HEK293 (cell line): Measurements from ENCODE around the gene LDLRAD2.

Source experiments
- CTCF ChIA-PET: fragments of 350-600 bp; formaldehyde crosslinking; extraction: SDS; loops from one replicate; lab custom pipeline; 2021; ENCODE audit warnings: antibody characterized with exemption; lab: Yijun Ruan, JAX
- POLR2A ChIA-PET: fragments of 300-600 bp; formaldehyde crosslinking; extraction: SDS; loops from one replicate; lab custom pipeline; 2020; ENCODE audit warnings: antibody characterized with exemption, inconsistent platforms; lab: Yijun Ruan, JAX
- H3K27ac ChIP-seq: fragments of 200-500 bp; sonication (Bioruptor generic); 2 replicates; pipeline ENCODE4 v1.5.1; 2014; ENCODE audit warnings: low read depth, low read length, control low read depth, inconsistent platforms; ENCODE audit errors: extremely low read depth
- H3K36me3 ChIP-seq, 2 experiments: fragments of 200-500 bp in 1 of 2; sonication (Bioruptor generic) in 1 of 2; 1 replicate in 1 of 2; 2 replicates in 1 of 2; pipeline ENCODE4 v1.5.1; 2014 to 2017; ENCODE audit warnings: inconsistent platforms in 2 of 2, low read length in 2 of 2; ENCODE audit not compliant: control insufficient read depth in 2 of 2, insufficient read depth in 1 of 2
- H3K4me1 ChIP-seq: fragments of 200-500 bp; sonication (Bioruptor generic); 2 replicates; pipeline ENCODE4 v1.5.1; 2014; ENCODE audit warnings: mild to moderate bottlenecking, low read length, inconsistent platforms; ENCODE audit not compliant: control insufficient read depth, insufficient read depth
- H3K4me3 ChIP-seq: 2 replicates; pipeline ENCODE4 v1.5.1; 2011; ENCODE audit warnings: low read depth, mild to moderate bottlenecking, control low read depth, low read length, moderate library complexity
- H3K9me3 ChIP-seq: fragments of 200-500 bp; sonication (Bioruptor generic); 2 replicates; pipeline ENCODE4 v1.5.1; 2014; ENCODE audit warnings: low read depth, low read length, inconsistent platforms; ENCODE audit not compliant: control insufficient read depth, insufficient read depth
- EGR2 ChIP-seq: fragments of 450-650 bp; formaldehyde crosslinking; IDR thresholded peaks from 2 replicates; pipeline ENCODE4 v1.5.1; 2016; ENCODE audit warnings: low read depth, missing biosample characterization, missing genetic modification characterization
- KLF8 ChIP-seq: fragments of 450-650 bp; formaldehyde crosslinking; IDR thresholded peaks from 2 replicates; pipeline ENCODE4 v1.5.1; 2016; ENCODE audit warnings: missing biosample characterization, missing genetic modification characterization
- MZF1 ChIP-seq: fragments of 450-650 bp; formaldehyde crosslinking; IDR thresholded peaks from 2 replicates; pipeline ENCODE4 v1.5.1; 2017; ENCODE audit warnings: missing biosample characterization, missing genetic modification characterization, borderline replicate concordance
- SP3 ChIP-seq: fragments of 450-650 bp; formaldehyde crosslinking; IDR thresholded peaks from 2 replicates; pipeline ENCODE4 v1.5.1; 2016; ENCODE audit warnings: missing biosample characterization, missing genetic modification characterization
- ZBTB17 ChIP-seq: fragments of 450-650 bp; formaldehyde crosslinking; IDR thresholded peaks from 2 replicates; pipeline ENCODE4 v1.5.1; 2016; ENCODE audit warnings: missing biosample characterization, missing genetic modification characterization
- ZBTB7A ChIP-seq: fragments of 450-650 bp; formaldehyde crosslinking; IDR thresholded peaks from 2 replicates; pipeline ENCODE4 v1.5.1; 2016; ENCODE audit warnings: low read depth, missing biosample characterization, missing genetic modification characterization
- ZEB2 ChIP-seq: fragments of 450-650 bp; formaldehyde crosslinking; IDR thresholded peaks from 2 replicates; pipeline ENCODE4 v1.5.1; 2016; ENCODE audit warnings: missing biosample characterization, missing genetic modification characterization
- ZIC2 ChIP-seq: fragments of 450-650 bp; formaldehyde crosslinking; IDR thresholded peaks from 2 replicates; pipeline ENCODE4 v1.5.1; 2016; ENCODE audit warnings: missing biosample characterization, missing genetic modification characterization
- ZNF10 ChIP-seq: fragments of 450-650 bp; formaldehyde crosslinking; IDR thresholded peaks from 2 replicates; pipeline ENCODE4 v1.5.1; 2017; ENCODE audit warnings: missing biosample characterization, missing genetic modification characterization
- ZNF112 ChIP-seq: fragments of 450-650 bp; formaldehyde crosslinking; IDR thresholded peaks from 2 replicates; pipeline ENCODE4 v1.5.0; 2017; ENCODE audit warnings: missing biosample characterization, missing genetic modification characterization
- ZNF221 ChIP-seq: fragments of 450-650 bp; formaldehyde crosslinking; IDR thresholded peaks from 2 replicates; pipeline ENCODE4 v1.5.1; 2017; ENCODE audit warnings: missing biosample characterization, missing genetic modification characterization, borderline replicate concordance
- ZNF335 ChIP-seq: fragments of 450-650 bp; formaldehyde crosslinking; conservative IDR thresholded peaks from 2 replicates; pipeline ENCODE4 v1.5.1; 2016; ENCODE audit warnings: missing biosample characterization, missing genetic modification characterization
- ZNF433 ChIP-seq: fragments of 450-650 bp; formaldehyde crosslinking; IDR thresholded peaks from 2 replicates; pipeline ENCODE4 v1.5.1; 2016; ENCODE audit warnings: missing biosample characterization, missing genetic modification characterization, low read depth
- ZNF585B ChIP-seq: fragments of 450-650 bp; formaldehyde crosslinking; IDR thresholded peaks from 2 replicates; pipeline ENCODE4 v1.5.1; 2016; ENCODE audit warnings: missing biosample characterization, missing genetic modification characterization
- ZNF76 ChIP-seq: fragments of 450-650 bp; formaldehyde crosslinking; IDR thresholded peaks from 2 replicates; pipeline ENCODE4; 2016; ENCODE audit warnings: low read depth, missing biosample characterization, missing genetic modification characterization, borderline replicate concordance
- TF ChIP-seq, protein P1 (sequence below): fragments of 450-650 bp; formaldehyde crosslinking; IDR thresholded peaks from 2 replicates; pipeline ENCODE4 v1.5.1; 2016; ENCODE audit warnings: missing biosample characterization, missing genetic modification characterization
- TF ChIP-seq, protein P2 (sequence below): fragments of 450-650 bp; formaldehyde crosslinking; IDR thresholded peaks from 2 replicates; pipeline ENCODE4 v1.5.1; 2016; ENCODE audit warnings: missing biosample characterization, missing genetic modification characterization
- TF ChIP-seq, protein P3 (sequence below): fragments of 450-650 bp; formaldehyde crosslinking; IDR thresholded peaks from 2 replicates; pipeline ENCODE4 v1.5.1; 2016; ENCODE audit warnings: missing biosample characterization, missing genetic modification characterization
- TF ChIP-seq, protein P4 (sequence below): fragments of 450-650 bp; IDR thresholded peaks from 2 replicates; pipeline ENCODE4 v1.5.1; 2018; ENCODE audit warnings: missing biosample characterization, mild to moderate bottlenecking, missing genetic modification characterization
- TF ChIP-seq, protein P5 (sequence below): fragments of 450-650 bp; formaldehyde crosslinking; IDR thresholded peaks from 2 replicates; pipeline ENCODE4 v1.5.1; 2016; ENCODE audit warnings: missing biosample characterization, missing genetic modification characterization
- TF ChIP-seq, protein P6 (sequence below): fragments of 450-650 bp; formaldehyde crosslinking; IDR thresholded peaks from 2 replicates; pipeline ENCODE4 v1.5.1; 2016; ENCODE audit warnings: missing biosample characterization, missing genetic modification characterization
- TF ChIP-seq, protein P7 (sequence below): fragments of 450-650 bp; formaldehyde crosslinking; IDR thresholded peaks from 2 replicates; pipeline ENCODE4 v1.5.1; 2016; ENCODE audit warnings: missing biosample characterization, missing genetic modification characterization

Gene LDLRAD2

DNA sequence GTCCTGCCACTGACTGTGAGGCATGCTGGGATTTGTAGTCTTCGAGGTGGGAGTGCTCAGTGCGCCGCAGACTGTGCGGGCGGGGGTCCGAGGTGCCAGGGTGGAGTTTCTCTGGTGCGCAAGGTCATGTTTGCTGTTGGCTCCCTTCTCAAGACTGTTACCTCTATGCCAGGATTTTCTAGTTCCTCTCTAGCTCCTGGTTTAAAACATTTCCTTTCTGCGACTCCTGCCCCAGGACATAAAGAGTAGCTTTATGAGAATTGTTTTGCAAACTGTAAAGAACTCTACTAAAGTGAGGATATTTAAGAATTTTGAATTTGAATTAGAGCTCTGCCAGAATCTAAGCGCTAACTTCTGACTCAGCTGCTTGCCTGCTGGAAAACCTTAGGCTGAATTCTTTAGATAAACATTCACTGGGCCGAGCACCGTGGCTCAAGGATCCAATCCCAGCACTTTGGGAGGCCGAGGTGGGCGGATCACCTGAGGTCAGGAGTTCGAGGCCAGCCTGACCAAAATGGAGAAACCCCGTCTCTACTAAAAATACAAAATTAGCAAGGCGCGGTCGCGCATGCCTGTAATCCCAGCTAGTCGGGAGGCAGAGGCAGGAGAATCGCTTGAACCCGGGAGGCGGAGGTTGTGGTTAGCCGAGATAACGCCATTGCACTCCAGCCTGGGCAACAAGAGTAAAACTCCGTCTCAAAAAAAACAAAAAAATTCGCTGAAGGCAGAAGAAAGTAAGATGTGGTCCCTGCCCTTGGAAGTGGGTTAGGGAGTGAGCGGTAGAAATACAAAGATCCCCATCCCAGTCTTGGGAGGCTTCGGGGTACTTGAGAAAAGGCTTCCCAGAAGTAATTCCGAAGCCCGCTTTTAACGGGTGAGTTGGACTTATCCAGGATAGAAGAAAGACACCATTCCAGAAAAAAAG lies 28.1 kb upstream of the LDLRAD2 start:
- Histone ChIP-seq H3K4me1 (no peaks in the 10 kb centered on the region), H3K27ac (peak overlapping the region; percentile 91), H3K4me3 (peak overlapping the region; percentile 97), H3K36me3 (no peaks in the 10 kb centered on the region), H3K9me3 (no peaks in the 10 kb centered on the region)
- POLR2A ChIA-PET = no interaction called here
- CTCF ChIA-PET = no interaction called here
- no peak for TF ChIP-seq ZNF112 (tag by site-specific recombination)
- TF ChIP-seq, protein P1, sequence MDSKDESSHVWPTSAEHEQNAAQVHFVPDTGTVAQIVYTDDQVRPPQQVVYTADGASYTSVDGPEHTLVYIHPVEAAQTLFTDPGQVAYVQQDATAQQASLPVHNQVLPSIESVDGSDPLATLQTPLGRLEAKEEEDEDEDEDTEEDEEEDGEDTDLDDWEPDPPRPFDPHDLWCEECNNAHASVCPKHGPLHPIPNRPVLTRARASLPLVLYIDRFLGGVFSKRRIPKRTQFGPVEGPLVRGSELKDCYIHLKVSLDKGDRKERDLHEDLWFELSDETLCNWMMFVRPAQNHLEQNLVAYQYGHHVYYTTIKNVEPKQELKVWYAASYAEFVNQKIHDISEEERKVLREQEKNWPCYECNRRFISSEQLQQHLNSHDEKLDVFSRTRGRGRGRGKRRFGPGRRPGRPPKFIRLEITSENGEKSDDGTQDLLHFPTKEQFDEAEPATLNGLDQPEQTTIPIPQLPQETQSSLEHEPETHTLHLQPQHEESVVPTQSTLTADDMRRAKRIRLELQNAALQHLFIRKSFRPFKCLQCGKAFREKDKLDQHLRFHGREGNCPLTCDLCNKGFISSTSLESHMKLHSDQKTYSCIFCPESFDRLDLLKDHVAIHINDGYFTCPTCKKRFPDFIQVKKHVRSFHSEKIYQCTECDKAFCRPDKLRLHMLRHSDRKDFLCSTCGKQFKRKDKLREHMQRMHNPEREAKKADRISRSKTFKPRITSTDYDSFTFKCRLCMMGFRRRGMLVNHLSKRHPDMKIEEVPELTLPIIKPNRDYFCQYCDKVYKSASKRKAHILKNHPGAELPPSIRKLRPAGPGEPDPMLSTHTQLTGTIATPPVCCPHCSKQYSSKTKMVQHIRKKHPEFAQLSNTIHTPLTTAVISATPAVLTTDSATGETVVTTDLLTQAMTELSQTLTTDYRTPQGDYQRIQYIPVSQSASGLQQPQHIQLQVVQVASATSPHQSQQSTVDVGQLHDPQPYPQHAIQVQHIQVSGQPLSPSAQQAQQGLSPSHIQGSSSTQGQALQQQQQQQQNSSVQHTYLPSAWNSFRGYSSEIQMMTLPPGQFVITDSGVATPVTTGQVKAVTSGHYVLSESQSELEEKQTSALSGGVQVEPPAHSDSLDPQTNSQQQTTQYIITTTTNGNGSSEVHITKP (tag by site-specific recombination) = peak; percentile 17
- no peak for TF ChIP-seq ZNF10
- TF ChIP-seq, protein P2, sequence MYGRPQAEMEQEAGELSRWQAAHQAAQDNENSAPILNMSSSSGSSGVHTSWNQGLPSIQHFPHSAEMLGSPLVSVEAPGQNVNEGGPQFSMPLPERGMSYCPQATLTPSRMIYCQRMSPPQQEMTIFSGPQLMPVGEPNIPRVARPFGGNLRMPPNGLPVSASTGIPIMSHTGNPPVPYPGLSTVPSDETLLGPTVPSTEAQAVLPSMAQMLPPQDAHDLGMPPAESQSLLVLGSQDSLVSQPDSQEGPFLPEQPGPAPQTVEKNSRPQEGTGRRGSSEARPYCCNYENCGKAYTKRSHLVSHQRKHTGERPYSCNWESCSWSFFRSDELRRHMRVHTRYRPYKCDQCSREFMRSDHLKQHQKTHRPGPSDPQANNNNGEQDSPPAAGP (tag by site-specific recombination) = 0 out of 2 replicates have a peak, but pooled peaks have one; percentile 3
- TF ChIP-seq ZNF585B (tag by site-specific recombination) = no peak
- TF ChIP-seq, protein P3, sequence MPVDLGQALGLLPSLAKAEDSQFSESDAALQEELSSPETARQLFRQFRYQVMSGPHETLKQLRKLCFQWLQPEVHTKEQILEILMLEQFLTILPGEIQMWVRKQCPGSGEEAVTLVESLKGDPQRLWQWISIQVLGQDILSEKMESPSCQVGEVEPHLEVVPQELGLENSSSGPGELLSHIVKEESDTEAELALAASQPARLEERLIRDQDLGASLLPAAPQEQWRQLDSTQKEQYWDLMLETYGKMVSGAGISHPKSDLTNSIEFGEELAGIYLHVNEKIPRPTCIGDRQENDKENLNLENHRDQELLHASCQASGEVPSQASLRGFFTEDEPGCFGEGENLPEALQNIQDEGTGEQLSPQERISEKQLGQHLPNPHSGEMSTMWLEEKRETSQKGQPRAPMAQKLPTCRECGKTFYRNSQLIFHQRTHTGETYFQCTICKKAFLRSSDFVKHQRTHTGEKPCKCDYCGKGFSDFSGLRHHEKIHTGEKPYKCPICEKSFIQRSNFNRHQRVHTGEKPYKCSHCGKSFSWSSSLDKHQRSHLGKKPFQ (tag by site-specific recombination) = peak; percentile 80; the same call in 1 of the 2 replicates
- TF ChIP-seq, protein P4, sequence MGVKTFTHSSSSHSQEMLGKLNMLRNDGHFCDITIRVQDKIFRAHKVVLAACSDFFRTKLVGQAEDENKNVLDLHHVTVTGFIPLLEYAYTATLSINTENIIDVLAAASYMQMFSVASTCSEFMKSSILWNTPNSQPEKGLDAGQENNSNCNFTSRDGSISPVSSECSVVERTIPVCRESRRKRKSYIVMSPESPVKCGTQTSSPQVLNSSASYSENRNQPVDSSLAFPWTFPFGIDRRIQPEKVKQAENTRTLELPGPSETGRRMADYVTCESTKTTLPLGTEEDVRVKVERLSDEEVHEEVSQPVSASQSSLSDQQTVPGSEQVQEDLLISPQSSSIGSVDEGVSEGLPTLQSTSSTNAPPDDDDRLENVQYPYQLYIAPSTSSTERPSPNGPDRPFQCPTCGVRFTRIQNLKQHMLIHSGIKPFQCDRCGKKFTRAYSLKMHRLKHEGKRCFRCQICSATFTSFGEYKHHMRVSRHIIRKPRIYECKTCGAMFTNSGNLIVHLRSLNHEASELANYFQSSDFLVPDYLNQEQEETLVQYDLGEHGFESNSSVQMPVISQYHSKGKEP = 0 out of 2 replicates have a peak, but pooled peaks have one; percentile 3
- TF ChIP-seq, protein P5, sequence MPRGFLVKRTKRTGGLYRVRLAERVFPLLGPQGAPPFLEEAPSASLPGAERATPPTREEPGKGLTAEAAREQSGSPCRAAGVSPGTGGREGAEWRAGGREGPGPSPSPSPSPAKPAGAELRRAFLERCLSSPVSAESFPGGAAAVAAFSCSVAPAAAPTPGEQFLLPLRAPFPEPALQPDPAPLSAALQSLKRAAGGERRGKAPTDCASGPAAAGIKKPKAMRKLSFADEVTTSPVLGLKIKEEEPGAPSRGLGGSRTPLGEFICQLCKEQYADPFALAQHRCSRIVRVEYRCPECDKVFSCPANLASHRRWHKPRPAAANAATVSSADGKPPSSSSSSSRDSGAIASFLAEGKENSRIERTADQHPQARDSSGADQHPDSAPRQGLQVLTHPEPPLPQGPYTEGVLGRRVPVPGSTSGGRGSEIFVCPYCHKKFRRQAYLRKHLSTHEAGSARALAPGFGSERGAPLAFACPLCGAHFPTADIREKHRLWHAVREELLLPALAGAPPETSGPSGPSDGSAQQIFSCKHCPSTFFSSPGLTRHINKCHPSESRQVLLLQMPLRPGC (tag by site-specific recombination) = no peak
- TF ChIP-seq ZBTB7A (tag by site-specific recombination) = no peak
- 0 out of 2 replicates have a peak, but pooled peaks have one; percentile 10 for TF ChIP-seq ZEB2 (tag by site-specific recombination)
- 0 out of 2 replicates have a peak, but pooled peaks have one; percentile 11 for TF ChIP-seq EGR2 (tag by site-specific recombination)
- peak; percentile 76 for TF ChIP-seq ZBTB17 (tag by site-specific recombination)
- peak; percentile 99 for TF ChIP-seq ZNF76 (tag by site-specific recombination)
- no peak for TF ChIP-seq ZNF221 (tag by site-specific recombination)
- TF ChIP-seq, protein P6, sequence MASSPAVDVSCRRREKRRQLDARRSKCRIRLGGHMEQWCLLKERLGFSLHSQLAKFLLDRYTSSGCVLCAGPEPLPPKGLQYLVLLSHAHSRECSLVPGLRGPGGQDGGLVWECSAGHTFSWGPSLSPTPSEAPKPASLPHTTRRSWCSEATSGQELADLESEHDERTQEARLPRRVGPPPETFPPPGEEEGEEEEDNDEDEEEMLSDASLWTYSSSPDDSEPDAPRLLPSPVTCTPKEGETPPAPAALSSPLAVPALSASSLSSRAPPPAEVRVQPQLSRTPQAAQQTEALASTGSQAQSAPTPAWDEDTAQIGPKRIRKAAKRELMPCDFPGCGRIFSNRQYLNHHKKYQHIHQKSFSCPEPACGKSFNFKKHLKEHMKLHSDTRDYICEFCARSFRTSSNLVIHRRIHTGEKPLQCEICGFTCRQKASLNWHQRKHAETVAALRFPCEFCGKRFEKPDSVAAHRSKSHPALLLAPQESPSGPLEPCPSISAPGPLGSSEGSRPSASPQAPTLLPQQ = no peak
- peak; percentile 72 for TF ChIP-seq SP3 (tag by site-specific recombination)
- no peak for TF ChIP-seq MZF1 (tag by site-specific recombination)
- TF ChIP-seq ZNF335 = peak; percentile 65
- peak; percentile 83 for TF ChIP-seq KLF8
- peak; percentile 62; the same call in 1 of the 2 replicates for TF ChIP-seq ZIC2 (tag by site-specific recombination)
- TF ChIP-seq, protein P7, sequence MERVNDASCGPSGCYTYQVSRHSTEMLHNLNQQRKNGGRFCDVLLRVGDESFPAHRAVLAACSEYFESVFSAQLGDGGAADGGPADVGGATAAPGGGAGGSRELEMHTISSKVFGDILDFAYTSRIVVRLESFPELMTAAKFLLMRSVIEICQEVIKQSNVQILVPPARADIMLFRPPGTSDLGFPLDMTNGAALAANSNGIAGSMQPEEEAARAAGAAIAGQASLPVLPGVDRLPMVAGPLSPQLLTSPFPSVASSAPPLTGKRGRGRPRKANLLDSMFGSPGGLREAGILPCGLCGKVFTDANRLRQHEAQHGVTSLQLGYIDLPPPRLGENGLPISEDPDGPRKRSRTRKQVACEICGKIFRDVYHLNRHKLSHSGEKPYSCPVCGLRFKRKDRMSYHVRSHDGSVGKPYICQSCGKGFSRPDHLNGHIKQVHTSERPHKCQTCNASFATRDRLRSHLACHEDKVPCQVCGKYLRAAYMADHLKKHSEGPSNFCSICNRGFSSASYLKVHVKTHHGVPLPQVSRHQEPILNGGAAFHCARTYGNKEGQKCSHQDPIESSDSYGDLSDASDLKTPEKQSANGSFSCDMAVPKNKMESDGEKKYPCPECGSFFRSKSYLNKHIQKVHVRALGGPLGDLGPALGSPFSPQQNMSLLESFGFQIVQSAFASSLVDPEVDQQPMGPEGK (tag by site-specific recombination) = peak; percentile 50; the same call in 1 of the 2 replicates
- no peak for TF ChIP-seq ZNF433 (tag by site-specific recombination)
